CD4-positive, alpha-beta T cell (primary cell): Measurements from ENCODE around the gene HASPIN. TPM values are rescaled to one million over a fixed set of nuclear protein-coding genes. Genes with fewer than 3 reads are reported as not detected.

Experiments used
- ATAC-seq: fragments of 200-7000 bp; cut with Tn5 transposase; one replicate; pipeline ENCODE4 v1.10.0; 2022; ENCODE audit warnings: mild to moderate bottlenecking; ENCODE audit not compliant: poor library complexity
- CTCF ChIA-PET: fragments of 350-600 bp; sonication (Branson Sonifier 250); formaldehyde crosslinking; loops from one replicate; lab custom pipeline; 2021; ENCODE audit warnings: antibody characterized with exemption, inconsistent platforms; lab: Charles Lee
- POLR2A ChIA-PET: fragments of 350-600 bp; sonication (Branson Sonifier 250); formaldehyde crosslinking; loops from one replicate; lab custom pipeline; 2021; ENCODE audit warnings: antibody characterized with exemption, inconsistent platforms; lab: Charles Lee
- DNase-seq, 14 experiments: peaks; one replicate each; pipeline ENCODE4 v3.0.0-alpha.2; 2013 to 2020; ENCODE audit warnings: mixed read lengths in 2 of 14
- H3K27ac ChIP-seq, 2 donors: one replicate each; pipeline versions ENCODE4 v1.5.1 to v1.7.0; 2013; ENCODE audit warnings: low read length in 2 of 2, low read depth in 1 of 2, mild to moderate bottlenecking in 1 of 2
- H3K27me3 ChIP-seq, 2 experiments: 1 replicate in 1 of 2; 2 replicates in 1 of 2; pipeline versions ENCODE4 v1.6.1 to v1.7.0; 2013; ENCODE audit warnings: low read length in 2 of 2, control low read depth in 1 of 2, mild to moderate bottlenecking in 1 of 2, moderate library complexity in 1 of 2; ENCODE audit not compliant: insufficient read depth in 2 of 2, control insufficient read depth in 1 of 2
- H3K36me3 ChIP-seq: one replicate; pipeline ENCODE4 v1.6.1; 2013; ENCODE audit warnings: low read length, control low read depth; ENCODE audit not compliant: insufficient read depth
- H3K4me1 ChIP-seq: one replicate; pipeline ENCODE4 v1.6.1; 2013; ENCODE audit warnings: low read length, control low read depth; ENCODE audit not compliant: insufficient read depth
- H3K4me3 ChIP-seq: one replicate; pipeline ENCODE4 v1.5.1; 2013; ENCODE audit warnings: mild to moderate bottlenecking, low read length, moderate library complexity
- H3K9me3 ChIP-seq, 2 experiments: 1 replicate in 1 of 2; 2 replicates in 1 of 2; pipeline versions ENCODE4 v1.6.1 to v1.7.0; 2013; ENCODE audit warnings: low read length in 2 of 2, mild to moderate bottlenecking in 2 of 2, control low read depth in 1 of 2, moderate library complexity in 1 of 2; ENCODE audit not compliant: control insufficient read depth in 1 of 2, insufficient read depth in 1 of 2
- H3K27ac Mint-ChIP-seq: one replicate; pipeline ENCODE4 v1.8.0; 2020; ENCODE audit warnings: mixed read lengths
- H3K27me3 Mint-ChIP-seq: one replicate; pipeline ENCODE4 v1.8.0; 2021; ENCODE audit warnings: mixed read lengths
- H3K36me3 Mint-ChIP-seq: one replicate; pipeline ENCODE4 v1.8.0; 2021; ENCODE audit warnings: low read depth, mixed read lengths
- H3K4me1 Mint-ChIP-seq: one replicate; pipeline ENCODE4 v1.8.0; 2021; ENCODE audit warnings: low read depth, mixed read lengths
- H3K4me3 Mint-ChIP-seq: one replicate; pipeline ENCODE4 v1.8.0; 2020; ENCODE audit warnings: mild to moderate bottlenecking, mixed read lengths
- H3K9me3 Mint-ChIP-seq: one replicate; pipeline ENCODE4 v1.8.0; 2020; ENCODE audit warnings: mixed read lengths
- intact Hi-C, 2 experiments: fragments of 100-400 bp; cut with DNase I in 1 of 2; cut with micrococcal nuclease in 1 of 2; formaldehyde crosslinking; loops; one replicate each; pipeline versions ENCODE4 v1.15.1 to v1.9.0; 2023 to 2025; cut with DNase I, micrococcal nuclease
- total RNA-seq, 174 experiments: library from RNA in 2 of 174; stranded (reverse) in 2 of 174; gene quantifications; one replicate each; pipeline ENCODE4 v1.2.3 and lab custom pipeline; 2021 to 2026
- TF ChIP-seq, protein P1 (sequence below): fragments of 200-600 bp; IDR thresholded peaks from one replicate; pipeline ENCODE4 v1.8.0; 2022; ENCODE audit warnings: antibody characterized with exemption, mild to moderate bottlenecking

The HASPIN gene
- total RNA-seq, 2 experiments from 2014 or later: 0.22 to 0.25 TPM

DNA sequence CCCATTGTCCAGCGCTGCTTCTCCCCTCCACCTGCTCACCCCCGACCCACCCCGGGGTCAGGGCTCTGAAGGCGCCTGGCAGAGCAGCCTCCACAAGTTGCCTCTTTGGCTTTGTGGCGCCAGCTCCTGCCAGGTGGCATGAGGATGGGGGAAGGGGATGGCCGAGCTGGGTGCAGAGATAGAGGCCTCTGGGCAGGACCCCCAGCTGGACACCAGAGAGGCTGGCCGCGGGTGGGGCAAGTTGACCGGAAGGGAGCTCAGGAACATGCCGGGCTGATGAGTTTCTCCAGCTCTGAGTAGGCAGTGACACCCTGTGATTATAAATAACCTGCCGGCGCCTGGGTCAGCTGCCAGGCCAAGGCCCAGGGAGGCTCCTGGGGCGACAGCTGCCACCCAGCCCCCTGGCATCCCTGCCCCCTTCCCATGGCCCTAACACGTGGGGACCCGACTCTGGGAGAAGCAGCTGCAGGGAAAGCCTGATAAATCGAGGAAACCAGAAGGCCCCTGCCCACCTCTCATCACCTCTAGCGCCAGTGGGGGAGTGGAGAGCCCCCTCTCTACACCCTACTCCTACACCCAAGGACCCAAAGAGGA lies 28.5 kb upstream of the HASPIN start:
- Mint-ChIP-seq H3K27ac (peak overlapping the region; percentile 72), H3K4me3 (peak overlapping the region; percentile 89), H3K9me3 (no peaks in the 10 kb centered on the region), H3K36me3 (peaks cover 8% of the 10 kb centered on the region), H3K4me1 (peaks cover 36% of the 10 kb centered on the region), H3K27me3 (no peaks in the 10 kb centered on the region)
- no peaks in the 10 kb centered on the region for H3K9me3 ChIP-seq
- ChIA-PET POLR2A (interaction anchor here (0.7 to 2.4 kb wide), 10 partner anchors 11 to 270 kb away, joined by 3 to 20 read pairs (median 6); partner anchors contain the start of genes CTNS, HASPIN and SHPK), CTCF (interaction anchor here (1.2 to 1.7 kb wide), 3 partner anchors 12 to 43 kb away, joined by 3 to 7 read pairs (median 5); partner anchors contain the start of gene HASPIN)
- H3K36me3 ChIP-seq: peaks cover 2% of the 10 kb centered on the region
- TF ChIP-seq, protein P1, sequence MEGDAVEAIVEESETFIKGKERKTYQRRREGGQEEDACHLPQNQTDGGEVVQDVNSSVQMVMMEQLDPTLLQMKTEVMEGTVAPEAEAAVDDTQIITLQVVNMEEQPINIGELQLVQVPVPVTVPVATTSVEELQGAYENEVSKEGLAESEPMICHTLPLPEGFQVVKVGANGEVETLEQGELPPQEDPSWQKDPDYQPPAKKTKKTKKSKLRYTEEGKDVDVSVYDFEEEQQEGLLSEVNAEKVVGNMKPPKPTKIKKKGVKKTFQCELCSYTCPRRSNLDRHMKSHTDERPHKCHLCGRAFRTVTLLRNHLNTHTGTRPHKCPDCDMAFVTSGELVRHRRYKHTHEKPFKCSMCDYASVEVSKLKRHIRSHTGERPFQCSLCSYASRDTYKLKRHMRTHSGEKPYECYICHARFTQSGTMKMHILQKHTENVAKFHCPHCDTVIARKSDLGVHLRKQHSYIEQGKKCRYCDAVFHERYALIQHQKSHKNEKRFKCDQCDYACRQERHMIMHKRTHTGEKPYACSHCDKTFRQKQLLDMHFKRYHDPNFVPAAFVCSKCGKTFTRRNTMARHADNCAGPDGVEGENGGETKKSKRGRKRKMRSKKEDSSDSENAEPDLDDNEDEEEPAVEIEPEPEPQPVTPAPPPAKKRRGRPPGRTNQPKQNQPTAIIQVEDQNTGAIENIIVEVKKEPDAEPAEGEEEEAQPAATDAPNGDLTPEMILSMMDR: no peak
- peak overlapping the region in 1 of 2 donors; percentile 25 for H3K27ac ChIP-seq
- peak; percentile 18 for ATAC-seq
- H3K4me1 ChIP-seq: peaks cover 31% of the 10 kb centered on the region
- no peaks in the 10 kb centered on the region for H3K27me3 ChIP-seq
- DNase-seq: no peak
- intact Hi-C loops: no loop called here
- H3K4me3 ChIP-seq: peak overlapping the region; percentile 86

DNA sequence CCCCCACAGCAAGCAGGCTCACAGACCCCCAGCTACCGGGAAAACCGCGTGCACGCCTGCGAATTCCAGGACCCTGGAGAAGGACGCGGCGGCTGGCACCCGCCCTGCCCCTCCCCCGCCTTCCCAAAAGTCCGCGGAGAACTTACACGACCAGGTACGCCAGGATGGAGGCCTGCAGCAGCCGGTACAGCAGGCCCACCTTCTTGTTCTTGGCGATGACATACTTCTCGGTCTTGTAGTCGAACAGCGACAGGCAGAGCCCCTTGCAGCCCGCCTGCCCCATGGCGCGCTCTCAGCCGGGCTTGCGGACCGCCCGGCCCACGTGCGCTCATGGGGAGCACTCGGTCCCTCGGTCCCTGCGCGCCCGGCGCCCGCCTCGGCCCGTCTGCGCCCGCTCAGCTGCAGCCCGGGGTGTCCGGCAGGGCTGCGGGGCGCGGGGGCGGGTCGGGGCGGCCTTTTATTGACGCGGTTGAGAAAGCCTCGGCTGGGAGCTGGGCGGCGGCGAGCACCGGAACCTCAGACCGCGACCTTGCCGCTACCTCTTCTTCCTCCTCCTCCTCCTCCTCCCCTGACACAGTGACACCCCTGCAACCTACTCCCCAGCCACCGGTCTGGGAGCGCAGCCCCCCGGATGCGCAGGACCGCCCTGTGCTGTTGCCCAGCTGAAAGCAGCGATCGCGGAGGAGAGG lies 27.8 kb upstream of the HASPIN start, which contains the start of gene P2RX5:
TSS of gene P2RX5 (minus strand) at position 433 of the 689 bp plus-strand sequence. CDS start at position 283, 150 bp downstream.
- intact Hi-C loops: loop anchor here in 1 of 2 experiments (2.0 kb wide), 1 partner anchor 15 kb away; no protein-coding TSS in a partner anchor
- DNase-seq: peak in 11 of 14 experiments; percentile 15 to 65 (median 41)

DNA sequence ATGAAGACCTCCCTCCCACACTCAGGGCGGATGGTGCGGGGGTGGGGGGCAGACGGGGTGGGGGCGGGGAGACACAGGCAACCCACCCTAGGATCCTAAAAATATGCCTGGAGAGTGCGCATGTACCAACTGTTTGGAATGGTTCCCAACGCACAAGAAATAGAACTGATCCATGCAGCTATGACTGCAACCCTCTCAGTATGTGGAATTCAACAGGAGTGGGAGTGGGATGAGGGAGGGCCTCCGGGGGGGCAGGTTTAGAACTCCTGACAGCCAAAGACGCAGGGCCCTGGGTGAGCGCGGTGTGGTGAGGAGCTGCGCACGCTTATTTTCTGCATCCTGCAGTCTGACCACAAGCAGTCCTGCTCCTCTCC lies 26.6 kb upstream of the HASPIN start:
- H3K36me3 ChIP-seq: no peaks in the 10 kb centered on the region
- H3K9me3 Mint-ChIP-seq: no peaks in the 10 kb centered on the region
- peaks cover 31% of the 10 kb centered on the region for H3K4me1 ChIP-seq
- POLR2A ChIA-PET: interaction anchor here (1.4 to 2.3 kb wide), 5 partner anchors 16 to 268 kb away, joined by 3 to 15 read pairs (median 5); partner anchors contain the start of genes HASPIN and NCBP3
- H3K4me3 Mint-ChIP-seq: no peak overlapping the region
- ATAC-seq (no peak), DNase-seq (no peak)
- no peak overlapping the region for H3K4me3 ChIP-seq
- TF ChIP-seq, protein P1: no peak
- CTCF ChIA-PET: interaction anchor here (1.6 kb wide), 1 partner anchor 41 kb away, joined by 7 read pairs; no protein-coding TSS in a partner anchor
- H3K27me3 ChIP-seq: no peaks in the 10 kb centered on the region
- no peak overlapping the region for H3K27ac Mint-ChIP-seq
- intact Hi-C loops: loop anchor here in 1 of 2 experiments (2.0 kb wide), 1 partner anchor 14 kb away; no protein-coding TSS in a partner anchor
- H3K36me3 Mint-ChIP-seq: no peaks in the 10 kb centered on the region
- H3K27ac ChIP-seq: no peak overlapping the region
- no peaks in the 10 kb centered on the region for H3K9me3 ChIP-seq
- no peaks in the 10 kb centered on the region for H3K27me3 Mint-ChIP-seq
- H3K4me1 Mint-ChIP-seq: peaks cover 36% of the 10 kb centered on the region

More for the DNA sequence above, 27.8 kb upstream of the HASPIN start, which contains the start of gene P2RX5:
- H3K4me3 ChIP-seq: peak within 1 kb of the TSS; percentile 86
- ChIA-PET POLR2A (interaction anchor here (1.0 to 2.4 kb wide), 10 partner anchors 11 to 269 kb away, joined by 3 to 20 read pairs (median 6); partner anchors contain the start of genes CTNS, HASPIN, NCBP3 and SHPK), CTCF (interaction anchor here (1.2 to 1.7 kb wide), 3 partner anchors 13 to 42 kb away, joined by 3 to 7 read pairs (median 5); partner anchors contain the start of gene HASPIN)
- Mint-ChIP-seq H3K36me3 (peaks cover 4% of the 10 kb centered on the region), H3K4me1 (peaks cover 36% of the 10 kb centered on the region), H3K9me3 (no peaks in the 10 kb centered on the region), H3K27me3 (no peaks in the 10 kb centered on the region), H3K27ac (peak within 1 kb of the TSS; percentile 72), H3K4me3 (peak within 1 kb of the TSS; percentile 98)
- peak within 1 kb of the TSS in 1 of 2 donors; percentile 25 for H3K27ac ChIP-seq
- H3K27me3 ChIP-seq: no peaks in the 10 kb centered on the region
- H3K9me3 ChIP-seq: no peaks in the 10 kb centered on the region
- peak; percentile 73 for ATAC-seq
- TF ChIP-seq, protein P1: no peak
- H3K36me3 ChIP-seq: no peaks in the 10 kb centered on the region
- H3K4me1 ChIP-seq: peaks cover 31% of the 10 kb centered on the region
